HG02970 (cell line): ENCODE measurements around the gene SLC38A10.
A peak's percentile ranks its signal among the peaks of the same experiment; 100 is the strongest.
"Not testable (repeated sequence)": the region's sequence is repeated elsewhere in the genome, so short reads cannot be mapped to it uniquely, and the experiment has no call there.

ENCODE experiments used
- ATAC-seq: cut with Tn5 transposase; IDR thresholded peaks from one replicate; pipeline ENCODE4 v1.9.1; 2021; ENCODE audit warnings: mild to moderate bottlenecking, moderate library complexity, moderate number of reproducible peaks; ENCODE audit not compliant: unreplicated experiment, low FRiP score

SLC38A10 gene

DNA sequence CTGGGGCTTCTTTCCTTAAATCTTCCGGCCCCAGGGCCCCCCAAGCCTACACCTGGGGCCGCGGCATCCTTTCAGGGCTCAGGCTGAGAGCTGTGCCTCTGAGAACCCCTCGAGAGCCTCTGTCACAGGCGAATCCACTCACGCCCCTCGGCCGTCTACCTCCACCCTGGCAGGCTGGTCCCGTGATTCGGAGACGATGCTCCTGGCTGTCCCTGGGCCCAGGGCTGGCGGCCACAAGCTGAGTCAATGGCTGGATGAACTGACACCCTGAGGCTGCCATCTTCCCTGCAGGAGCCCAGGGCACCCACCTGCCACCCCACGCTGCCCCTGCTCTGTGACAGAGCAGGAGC, 60.6 kb downstream of the SLC38A10 start:
- ATAC-seq: no peak

DNA sequence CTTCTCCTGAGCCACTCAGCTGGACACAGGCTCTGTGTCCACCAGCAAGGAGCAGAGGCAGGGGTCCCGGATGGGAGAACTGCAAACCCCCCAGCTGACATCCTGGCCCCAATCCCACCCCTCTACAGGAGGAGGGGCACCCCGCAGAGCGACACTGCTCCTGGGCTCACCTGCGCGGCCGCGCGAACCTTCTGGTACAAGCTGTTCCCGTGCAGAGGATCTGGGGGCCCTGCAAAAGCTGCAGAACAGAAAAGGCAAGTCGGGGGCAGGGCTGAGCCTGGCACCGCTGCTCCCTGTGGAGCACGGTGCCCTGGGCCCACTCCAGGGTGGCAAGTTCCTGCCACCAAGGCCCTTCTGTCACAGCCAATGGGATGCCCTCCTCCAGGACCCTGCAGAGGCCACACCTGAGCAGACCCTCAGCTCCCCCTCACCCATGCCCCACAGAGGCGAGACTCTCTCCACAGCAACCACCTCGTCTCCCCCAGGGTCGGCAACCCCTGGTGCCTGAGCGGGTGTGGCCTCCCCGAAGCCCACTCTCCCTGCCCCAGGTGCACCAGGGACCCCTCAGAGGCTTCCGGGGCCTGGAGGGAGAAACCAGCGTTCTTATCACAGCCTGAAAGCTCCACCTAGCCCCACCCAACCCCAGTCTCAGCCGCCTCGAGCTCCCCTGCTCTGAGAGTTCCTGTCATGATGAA, 61.1 kb downstream of the SLC38A10 start:
- no peak for ATAC-seq

DNA sequence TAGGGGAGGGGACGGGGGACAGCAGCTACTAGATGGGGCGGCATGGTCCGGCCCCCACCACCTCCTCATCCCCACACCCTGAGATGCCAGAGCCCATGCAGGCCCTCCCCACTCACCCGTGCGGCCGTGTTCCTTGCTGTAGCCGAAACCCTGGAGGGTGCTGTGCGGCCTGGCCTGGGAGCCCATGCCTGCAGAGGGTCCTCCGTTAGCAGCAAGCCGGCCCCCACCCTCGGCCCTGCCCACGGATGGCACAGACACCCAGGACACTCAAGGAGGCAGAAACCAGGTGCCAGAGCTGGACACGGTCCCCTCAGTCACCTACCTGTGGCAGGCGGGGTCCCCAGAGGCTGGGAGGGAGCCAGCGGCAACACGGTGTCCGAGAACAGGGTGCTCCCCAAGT, 61.8 kb downstream of the SLC38A10 start:
- no peak for ATAC-seq

DNA sequence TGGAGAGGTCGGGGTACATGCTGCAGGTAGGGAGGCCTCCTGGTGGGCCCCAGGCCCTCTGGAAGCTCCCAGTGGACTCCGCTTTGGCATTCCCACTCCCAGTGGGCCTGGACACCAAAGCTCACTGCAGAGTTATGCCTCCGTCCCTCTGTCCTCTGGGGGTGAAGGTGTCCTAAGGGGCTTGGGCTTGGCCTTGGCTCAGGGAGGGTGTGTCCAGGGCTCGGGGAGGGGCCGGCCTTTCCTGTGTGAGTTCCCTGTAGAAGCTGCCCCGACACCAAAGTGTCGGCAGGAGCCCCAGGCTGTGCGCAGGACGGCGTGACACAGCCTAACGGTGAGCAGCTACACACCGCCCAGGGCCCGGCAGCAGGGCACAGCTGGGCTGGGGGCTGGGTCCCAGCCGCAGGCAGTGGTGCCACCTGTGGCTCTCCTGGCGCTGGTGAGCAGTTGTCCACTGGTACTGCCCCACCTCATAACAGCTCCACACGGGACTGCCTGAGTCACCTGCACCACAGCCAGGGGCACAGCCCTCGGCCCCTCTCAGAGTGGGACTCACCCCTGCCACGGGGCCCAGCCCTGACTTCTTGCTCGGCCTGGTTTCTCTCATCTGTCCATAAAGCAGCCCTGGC, 62.4 kb downstream of the SLC38A10 start:
- ATAC-seq: no peak

DNA sequence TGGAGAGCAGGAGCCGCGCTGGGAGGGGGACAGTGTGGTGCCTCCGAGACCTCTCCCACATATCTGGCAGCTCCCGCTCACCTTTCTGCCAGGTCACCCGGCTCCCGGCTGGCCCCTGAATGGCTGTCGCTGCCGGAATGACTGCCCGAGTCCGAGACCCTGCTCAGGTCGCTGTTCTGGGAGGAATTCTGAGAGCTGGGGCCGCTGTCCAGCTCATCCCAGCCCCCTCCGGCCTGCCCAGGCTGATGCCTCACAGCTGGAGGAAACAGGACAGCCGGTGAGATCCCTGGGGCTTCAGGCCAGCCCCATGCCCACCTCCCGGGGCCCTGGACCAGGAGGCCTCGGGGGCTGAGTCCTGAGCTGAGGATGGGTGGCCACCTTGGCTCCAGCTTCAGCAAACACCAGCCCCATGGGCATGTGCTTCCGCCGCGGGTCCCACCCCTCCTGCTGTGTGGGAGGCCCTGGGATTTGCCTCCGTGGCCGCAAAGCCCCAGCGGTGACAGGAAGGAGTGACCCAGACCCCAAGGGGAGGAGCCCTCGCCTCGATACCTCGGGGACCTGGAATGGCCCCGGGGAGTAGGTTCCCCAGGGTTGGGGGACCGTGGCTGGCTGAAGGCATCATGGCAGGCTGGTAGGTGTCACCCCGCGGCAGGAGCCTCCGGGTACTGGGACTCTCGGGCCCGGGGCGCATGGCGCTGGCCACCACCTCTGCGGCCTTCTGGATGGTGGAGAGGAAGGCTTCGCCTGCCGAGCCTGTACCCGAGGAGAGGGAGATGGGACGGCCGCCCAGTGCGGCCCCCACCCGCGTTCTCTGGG, 63.1 kb downstream of the SLC38A10 start:
- no peak for ATAC-seq

DNA sequence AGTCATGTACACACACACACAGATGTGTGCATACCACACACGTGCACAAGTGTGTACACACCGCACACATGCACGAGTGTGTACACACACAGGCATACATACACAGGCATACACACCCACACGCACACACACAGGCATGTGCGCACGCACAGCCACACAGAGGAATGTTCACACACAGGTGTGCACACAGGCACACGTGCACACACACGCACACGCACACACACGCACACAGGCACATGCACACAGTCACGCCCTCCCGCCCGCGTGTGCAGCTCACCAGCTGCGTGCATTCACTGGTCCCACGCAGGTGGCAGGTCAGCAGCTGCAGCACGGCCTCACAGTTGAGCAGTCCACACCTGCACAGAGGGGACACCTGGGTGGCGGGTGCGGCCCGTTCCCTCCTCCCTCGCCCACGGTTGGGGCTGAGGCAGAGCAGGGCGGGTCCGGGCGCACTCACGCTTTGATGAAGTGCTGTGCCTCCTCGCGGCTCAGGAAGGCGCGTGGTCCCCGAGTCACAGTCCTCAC, 63.9 kb downstream of the SLC38A10 start:
- no peak for ATAC-seq

DNA sequence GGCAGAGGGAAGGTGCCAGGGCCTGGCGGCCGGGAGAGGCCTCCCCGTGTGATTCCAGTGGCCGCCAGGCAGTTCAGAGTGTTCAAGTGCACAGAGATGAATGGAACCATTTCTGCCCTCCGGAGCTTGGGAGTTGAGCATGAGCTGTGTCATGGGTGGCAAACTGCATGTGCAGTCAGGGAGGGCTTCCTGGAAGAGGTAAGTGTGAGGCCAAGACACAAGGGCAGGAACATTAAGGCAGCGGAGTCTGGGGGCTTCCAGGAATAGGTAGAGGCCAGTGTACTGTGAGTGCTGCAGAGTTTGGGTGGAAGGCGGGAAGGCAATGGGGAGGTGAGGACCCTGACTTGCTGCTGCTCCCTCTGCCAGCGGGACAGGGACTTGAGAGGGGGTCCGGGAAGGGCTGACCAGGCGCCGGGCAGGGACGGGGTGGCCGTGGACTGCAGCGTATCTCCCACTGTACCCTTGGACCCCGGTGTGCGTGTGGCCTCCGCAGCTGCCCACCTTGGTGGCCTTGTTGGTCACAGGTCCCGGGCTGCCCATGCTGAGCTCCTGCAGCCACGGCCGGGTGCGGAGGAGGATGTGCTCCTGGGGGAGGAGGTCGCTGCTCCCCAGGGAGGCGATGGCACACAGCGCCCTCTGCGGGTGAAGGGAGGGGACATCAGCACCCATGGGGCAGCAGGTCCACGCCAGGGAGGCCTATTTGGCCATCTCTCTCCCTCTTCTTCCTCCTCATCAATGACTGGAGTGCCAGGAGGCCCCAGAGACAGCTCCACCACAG, 64.9 kb downstream of the SLC38A10 start:
- no peak for ATAC-seq

DNA sequence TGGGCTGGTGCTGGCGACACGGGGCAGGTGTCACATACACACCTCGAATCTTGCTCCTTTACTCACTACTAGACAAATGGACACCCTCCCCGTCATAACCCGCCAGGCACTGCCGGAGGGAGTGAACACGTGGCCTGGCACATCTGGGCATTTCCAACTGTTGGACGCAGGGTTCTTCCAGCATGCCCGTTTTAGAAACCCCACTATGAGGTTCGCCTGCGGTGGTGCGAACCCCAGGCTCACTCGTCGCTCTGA, 65.5 kb downstream of the SLC38A10 start:
- ATAC-seq: no peak

DNA sequence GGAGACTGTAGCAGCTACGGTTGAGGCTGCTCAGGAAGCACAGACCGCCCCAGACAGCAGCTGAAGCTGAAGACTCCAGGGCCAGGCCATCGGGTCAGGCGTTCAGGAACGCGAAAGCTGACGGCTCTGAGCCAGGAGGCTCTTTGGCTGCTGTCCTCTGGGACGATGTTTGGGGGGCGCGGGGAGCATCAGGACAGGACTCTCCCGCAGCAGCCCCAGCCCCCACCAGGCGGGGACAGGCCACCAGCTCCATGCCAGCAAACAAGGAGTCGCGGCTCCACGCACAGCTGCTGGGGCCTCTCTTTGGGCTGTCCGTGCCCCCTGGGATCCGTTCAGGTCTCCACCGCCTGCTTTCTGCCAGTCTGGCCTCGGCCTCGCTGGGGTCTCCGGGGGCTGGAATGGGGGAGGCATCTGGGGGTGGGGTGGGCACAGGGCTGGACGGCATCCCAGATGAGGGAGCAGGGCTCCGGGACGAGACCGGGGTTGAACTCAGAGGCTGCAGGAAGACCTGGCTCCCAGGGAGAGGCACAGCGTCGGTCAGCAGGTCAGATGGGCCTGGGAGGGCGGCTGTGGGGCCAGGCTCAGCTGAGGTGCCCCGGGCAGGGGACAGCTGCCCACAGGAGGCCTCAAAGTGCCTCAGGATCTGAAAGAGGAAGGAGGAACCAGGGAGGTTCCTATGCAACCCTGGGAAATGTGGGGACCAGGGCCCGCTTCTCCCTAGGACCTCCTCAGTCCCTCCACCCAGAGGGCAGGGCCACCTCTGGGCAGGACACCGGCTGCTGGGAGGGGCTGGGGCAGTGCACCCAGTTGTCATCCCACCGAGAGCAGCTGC, 66.1 kb downstream of the SLC38A10 start:
- no peak for ATAC-seq

DNA sequence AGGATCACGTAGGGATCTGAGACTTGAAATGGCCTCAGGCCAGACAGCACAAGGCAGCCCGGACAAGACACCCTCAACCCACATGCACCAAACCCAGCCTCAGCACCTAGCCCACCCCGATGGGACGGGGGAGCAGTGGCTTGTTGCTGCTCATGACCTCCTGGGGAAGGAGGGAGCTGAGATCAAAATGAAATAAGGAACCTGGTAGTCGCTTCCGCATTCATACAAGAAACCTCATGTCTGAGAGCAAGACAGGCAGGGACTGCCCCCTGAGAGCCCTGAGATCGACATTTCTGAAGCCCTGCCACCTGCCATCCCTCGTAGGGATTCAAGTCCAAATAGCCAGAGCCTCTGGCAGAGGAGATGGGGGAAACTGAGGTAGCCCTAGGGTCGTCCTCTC, 66.7 kb downstream of the SLC38A10 start:
- ATAC-seq: no peak

DNA sequence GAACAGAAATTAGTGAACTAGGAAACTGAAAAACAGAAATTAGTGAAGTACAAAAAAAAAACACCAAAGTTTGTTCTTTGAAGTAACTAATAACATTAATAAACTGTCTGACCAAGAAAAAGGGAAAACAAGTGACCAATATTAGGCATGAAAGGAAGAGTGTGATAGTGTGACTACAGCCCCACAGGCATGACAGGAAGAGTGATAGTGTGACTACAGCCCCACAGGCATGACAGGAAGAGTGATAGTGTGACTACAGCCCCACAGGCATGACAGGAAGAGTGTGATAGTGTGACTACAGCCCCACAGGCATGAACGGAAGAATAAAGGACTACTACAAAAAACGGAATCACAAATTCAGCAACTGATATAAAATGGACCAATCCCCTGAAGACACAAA, 67.5 kb downstream of the SLC38A10 start:
- ATAC-seq: not testable (repeated sequence)

DNA sequence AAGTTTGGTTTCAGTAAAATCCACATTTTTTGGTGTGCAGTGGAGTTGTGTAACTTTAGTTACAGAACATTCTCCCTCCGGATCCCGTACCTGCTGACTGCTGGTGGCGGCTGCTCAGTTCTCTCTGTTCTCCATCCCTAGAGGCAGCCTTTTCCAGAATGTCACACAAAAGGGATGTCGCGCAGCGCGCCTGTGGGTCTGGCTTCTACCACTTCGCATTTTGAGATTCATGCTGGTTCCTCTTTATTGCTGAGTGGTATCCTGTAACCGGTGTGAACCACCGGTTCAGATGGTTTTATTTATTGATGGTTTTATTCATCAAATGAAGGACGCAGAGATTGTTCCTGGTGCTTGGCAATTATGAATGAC, 71.4 kb downstream of the SLC38A10 start:
- no peak for ATAC-seq

DNA sequence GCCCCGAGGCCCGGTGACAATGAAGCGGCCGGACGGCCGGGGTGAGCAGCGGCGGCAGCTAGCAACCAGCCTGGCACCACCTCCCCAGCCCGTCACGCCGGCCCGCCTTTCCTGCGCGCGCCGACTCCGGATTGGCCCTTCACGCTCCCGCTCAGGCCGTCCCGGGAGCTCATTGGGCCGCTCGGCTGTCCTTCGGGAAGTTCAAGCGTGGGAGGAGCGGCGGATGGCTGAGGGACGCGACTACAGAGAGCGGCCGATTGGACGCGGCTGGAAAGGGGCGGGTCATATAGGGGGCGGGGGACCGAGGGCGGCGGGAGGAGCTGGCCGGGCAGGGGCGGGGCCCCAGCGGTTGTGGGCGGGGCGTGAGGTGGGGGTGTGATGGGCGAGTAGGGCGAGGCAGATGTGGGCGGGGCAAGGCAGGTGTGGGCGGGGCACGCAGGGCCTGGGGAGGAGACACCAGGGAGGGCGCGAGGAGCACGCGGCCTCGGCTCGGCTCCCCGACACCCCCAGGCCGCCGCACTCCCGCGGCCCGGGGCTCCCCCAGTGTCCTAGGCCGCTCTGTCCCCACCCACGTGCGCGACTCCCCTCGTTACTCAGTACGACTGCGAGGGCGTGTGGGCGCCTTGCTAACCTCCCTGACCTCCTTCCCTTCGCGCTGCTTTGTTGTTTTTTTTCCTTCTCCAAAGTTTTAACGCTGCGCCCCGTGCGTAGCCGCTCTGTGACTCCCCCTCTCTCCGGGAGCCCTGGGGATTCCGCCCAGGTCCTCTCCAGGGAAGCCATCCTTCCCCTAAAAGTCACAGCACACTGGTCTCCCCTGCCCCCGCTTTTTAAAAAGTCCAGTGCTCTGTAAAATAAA, 72.0 kb downstream of the SLC38A10 start, which contains the start of gene CEP131:
Gene CEP131, minus strand, starts transcription at position 60 of the 856 bp plus-strand sequence. CDS start 2,909 bp downstream, outside the sequence.
- peak; percentile 95 for ATAC-seq

DNA sequence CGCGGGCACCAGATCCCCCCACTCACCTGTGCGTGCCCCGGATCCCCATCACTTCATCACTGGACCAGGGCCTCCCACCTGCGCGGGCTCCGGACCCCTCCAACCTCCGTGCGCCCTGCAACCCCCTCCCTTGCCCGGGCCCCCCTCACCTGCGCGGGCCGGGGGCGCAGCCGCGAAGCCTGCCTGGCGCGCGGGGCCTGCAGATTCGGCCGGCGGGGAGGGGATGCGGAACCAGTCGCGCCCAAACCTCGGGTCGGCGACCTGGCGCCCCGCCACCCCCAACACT, 72.5 kb downstream of the SLC38A10 start:
- ATAC-seq: no peak

DNA sequence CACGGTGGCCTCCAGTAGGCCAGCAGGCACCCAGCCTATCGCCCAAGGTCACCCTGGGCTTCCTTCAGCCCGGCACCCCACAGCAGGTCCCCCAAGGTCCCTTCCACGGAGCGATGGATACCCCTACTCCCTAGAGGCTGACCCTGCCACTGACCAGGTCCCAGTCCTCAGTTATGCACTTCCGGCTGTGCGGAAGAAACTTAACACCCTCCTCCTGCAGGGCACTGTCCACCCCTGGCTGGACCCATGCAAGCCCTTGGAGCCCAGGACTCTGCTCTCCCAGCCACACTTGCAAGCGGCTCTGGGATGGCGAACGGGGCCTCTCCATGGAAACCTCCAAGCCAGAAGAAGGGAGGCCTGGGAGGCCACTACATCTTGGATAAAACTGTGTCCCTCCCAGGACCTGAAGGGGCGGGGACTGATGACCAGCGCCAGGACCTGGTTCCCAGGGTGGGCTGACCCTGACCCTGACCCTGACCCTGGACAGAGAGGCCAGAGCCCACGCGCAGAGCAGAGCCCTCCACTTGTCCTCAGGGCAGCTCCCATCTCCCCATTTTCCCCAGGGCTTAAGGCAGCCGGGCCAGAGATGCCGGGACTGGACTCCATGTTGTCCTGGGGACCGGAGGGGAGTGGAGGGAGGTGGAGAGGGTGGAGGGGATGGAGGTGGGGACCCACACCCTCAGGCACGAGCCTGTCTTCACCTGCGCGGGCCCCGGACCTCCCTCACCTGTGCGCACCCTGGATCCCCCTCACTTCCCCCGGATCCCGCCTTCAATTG, 73.1 kb downstream of the SLC38A10 start:
- no peak for ATAC-seq

DNA sequence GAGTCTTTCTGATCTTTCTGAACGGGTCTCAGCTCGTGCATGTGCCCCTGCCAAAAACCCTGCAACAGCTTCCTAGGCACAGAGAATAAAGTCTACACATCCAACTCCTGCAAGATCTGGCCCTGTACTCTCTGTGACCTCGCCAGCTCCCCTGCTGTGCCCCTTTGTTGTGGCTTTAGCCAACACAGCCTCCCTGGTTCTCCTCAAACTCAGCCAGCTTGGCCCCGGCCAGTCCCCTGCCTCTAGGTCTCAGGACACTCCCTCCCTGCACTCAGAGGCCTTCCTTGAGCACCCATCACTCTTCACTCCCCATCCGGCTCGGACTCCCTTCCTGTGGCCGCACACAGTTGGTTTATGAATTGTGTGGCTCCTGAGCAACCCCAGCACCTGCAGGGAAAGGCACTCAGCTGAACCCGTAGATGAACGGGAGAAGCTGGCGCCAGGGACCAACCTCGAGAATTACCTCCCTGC, 73.7 kb downstream of the SLC38A10 start:
- no peak for ATAC-seq

DNA sequence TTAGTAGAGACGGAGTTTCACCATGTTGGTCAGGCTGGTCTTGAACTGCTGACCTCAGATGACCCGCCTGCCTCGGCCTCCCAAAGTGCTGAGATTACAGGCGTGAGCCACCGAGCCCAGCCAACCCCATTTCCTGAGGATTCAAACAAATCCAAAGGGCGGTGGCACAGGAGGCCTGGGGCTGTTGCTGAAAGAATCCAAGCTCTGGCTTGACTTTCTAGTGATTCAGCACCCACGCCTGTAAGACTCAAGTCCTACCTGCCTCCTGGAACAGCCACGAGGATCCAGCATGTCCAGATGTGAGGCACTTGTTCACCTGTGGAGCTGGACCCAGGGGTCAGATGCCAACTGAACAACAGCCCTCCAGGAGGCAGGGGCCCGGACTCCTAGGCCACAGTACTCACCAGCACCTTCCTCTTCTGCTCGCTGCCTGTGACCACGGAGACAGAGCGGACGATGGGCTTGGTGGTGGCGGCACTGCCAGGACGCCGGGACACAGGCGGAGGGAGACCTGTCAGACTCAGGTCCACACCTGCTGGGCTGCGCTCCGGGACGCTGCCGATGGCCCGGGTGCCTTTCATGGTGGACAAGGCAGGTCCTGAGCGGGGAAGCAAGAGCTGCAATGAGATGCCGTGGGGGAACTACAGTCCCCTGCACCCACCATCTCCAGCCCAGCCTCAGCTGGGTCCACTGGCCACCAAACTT, 75.5 kb downstream of the SLC38A10 start:
- ATAC-seq: no peak

DNA sequence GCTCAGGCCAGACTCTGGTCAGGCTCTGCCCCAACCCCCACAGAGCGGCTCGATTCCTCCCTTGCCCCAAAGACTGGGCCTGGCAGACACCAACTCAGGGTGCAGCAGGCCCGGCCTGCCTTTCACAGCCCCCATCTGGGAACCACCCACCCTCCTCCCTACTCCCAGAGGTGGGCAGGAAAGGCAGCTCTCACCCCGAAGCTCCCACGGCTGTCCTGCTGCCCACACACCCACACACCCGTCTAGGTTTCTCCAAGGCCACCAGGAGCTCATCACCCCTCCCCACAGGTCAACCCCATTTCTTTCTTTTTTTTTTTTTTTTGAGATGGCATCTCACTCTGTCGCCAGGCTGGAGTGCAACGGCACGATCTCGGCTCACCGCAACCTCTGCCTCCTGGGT, 76.1 kb downstream of the SLC38A10 start:
- no peak for ATAC-seq
